HTR-8/SVneo (cell line): Measurements from ENCODE around the gene TSPO2.

Experiments
- DNase-seq: peaks from one replicate; pipeline ENCODE4 v3.0.0; 2011; ENCODE audit warnings: low spot score, mixed read lengths; ENCODE audit not compliant: insufficient read length
- FAIRE-seq: peaks from 2 replicates; lab custom pipeline; 2011; peaks lifted over from hg19 to GRCh38; lab: Jason Lieb, UNC

TSPO2 gene

GRCh38 chr6:41073203-41073967, 31.1 kb downstream of the TSPO2 start:
- peak; percentile 90 for FAIRE-seq
- peak; percentile 60 for DNase-seq

GRCh38 chr6:41073968-41074691, 31.9 kb downstream of the TSPO2 start:
- FAIRE-seq (peak; percentile 77), DNase-seq (no peak)

- FAIRE-seq: no peak
- no peak for DNase-seq
These were observed 32.6 kb downstream of the TSPO2 start for GRCh38 chr6:41074692-41075436.

GRCh38 chr6:41075651-41076626, 33.7 kb downstream of the TSPO2 start:
- no peak for FAIRE-seq
- DNase-seq: no peak

- FAIRE-seq (no peak), DNase-seq (no peak)
These were observed 35.3 kb downstream of the TSPO2 start for GRCh38 chr6:41077536-41077935.

GRCh38 chr6:41078101-41078500, 35.8 kb downstream of the TSPO2 start:
- FAIRE-seq: no peak
- no peak for DNase-seq

- DNase-seq (no peak), FAIRE-seq (no peak)
These were observed 36.8 kb downstream of the TSPO2 start for GRCh38 chr6:41079080-41079479.

GRCh38 chr6:41080621-41081020, 38.4 kb downstream of the TSPO2 start:
- no peak for FAIRE-seq

GRCh38 chr6:41083072-41083471, 40.8 kb downstream of the TSPO2 start:
- DNase-seq: no peak
- FAIRE-seq: no peak

More at GRCh38 chr6:41080621-41081020, 38.4 kb downstream of the TSPO2 start:
- DNase-seq: no peak

- FAIRE-seq (no peak), DNase-seq (no peak)
These were observed 42.9 kb downstream of the TSPO2 start for GRCh38 chr6:41085182-41085581.

GRCh38 chr6:41088451-41088850, 46.2 kb downstream of the TSPO2 start:
- no peak for DNase-seq
- no peak for FAIRE-seq

GRCh38 chr6:41090841-41091761, 48.8 kb downstream of the TSPO2 start:
- no peak for DNase-seq
- FAIRE-seq: peak; percentile 40

- FAIRE-seq (no peak), DNase-seq (peak; percentile 17)
These were observed 50.3 kb downstream of the TSPO2 start for GRCh38 chr6:41092421-41093140.

- no peak for DNase-seq
- no peak for FAIRE-seq
These were observed 51.5 kb downstream of the TSPO2 start for GRCh38 chr6:41093729-41094128.
